GM21786 (cell line): ENCODE data around the gene CTDNEP1.
A peak's percentile ranks its signal among the peaks of the same experiment; 100 is the strongest.

Experiments used
- ATAC-seq: cut with Tn5 transposase; IDR thresholded peaks from one replicate; pipeline ENCODE4 v1.9.1; 2021; ENCODE audit not compliant: unreplicated experiment

Gene CTDNEP1

GRCh38 chr17:7280519-7281073, 29.1 kb upstream of the CTDNEP1 start:
- peak; percentile 61 for ATAC-seq

- ATAC-seq, result no peak
Measured at GRCh38 chr17:7279448-7279847, 27.9 kb upstream of the CTDNEP1 start.

- ATAC-seq, result no peak
Measured at GRCh38 chr17:7266784-7267183, 15.2 kb upstream of the CTDNEP1 start.

GRCh38 chr17:7263801-7264078, 12.2 kb upstream of the CTDNEP1 start:
- no peak for ATAC-seq

DNA sequence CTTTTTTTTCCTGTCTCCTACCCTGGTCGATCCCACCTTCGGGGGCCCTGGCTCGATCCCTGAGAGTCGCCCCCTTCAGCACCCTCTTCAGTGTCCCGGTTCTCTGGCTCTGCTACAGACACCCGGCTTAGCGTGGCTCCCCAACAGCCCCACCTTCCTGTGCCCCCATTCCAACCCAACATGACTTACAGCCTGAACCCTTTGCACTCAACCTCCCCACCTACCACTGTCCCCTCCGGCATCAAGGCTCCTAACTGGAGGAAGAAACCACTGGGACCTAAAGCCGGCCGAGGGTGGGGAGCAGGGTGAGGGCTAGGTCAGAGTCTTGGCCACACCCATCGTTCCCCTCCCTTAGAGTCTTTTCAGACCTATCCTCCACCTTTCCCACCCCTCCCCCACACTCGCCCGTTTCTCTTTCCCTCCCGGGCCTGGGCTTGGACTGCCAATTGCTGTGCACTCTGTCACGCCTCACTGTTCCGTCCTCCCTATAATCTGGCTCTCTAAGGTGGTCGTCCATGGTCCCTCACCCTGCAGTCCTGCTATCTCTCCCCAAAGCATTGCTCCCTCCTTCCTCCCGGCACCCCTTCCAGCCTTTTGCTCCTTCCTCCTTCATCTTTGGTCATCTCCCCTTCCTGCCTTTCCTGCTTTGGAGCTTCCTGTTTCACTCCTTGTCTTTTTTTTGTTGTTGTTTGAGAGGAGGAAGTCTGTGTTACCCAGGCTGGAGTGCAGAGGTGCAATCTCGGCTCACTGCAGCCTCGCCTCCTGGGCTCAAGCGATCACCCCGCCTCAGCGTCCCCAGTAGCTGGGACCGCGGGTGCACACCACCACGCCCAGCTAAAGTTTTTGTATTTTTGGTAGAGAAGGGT, 11.6 kb upstream of the CTDNEP1 start:
- ATAC-seq, result no peak

- ATAC-seq, result no peak
Measured at GRCh38 chr17:7262192-7262934, 10.8 kb upstream of the CTDNEP1 start, which contains the start of gene CLDN7. Gene CLDN7 (minus strand): TSS chr17:7262478. CDS start chr17:7262043, 435 bp downstream.

GRCh38 chr17:7261379-7262191, 10.1 kb upstream of the CTDNEP1 start:
- ATAC-seq, result no peak

- ATAC-seq, result no peak
Measured at GRCh38 chr17:7260651-7261378, 9.3 kb upstream of the CTDNEP1 start.

DNA sequence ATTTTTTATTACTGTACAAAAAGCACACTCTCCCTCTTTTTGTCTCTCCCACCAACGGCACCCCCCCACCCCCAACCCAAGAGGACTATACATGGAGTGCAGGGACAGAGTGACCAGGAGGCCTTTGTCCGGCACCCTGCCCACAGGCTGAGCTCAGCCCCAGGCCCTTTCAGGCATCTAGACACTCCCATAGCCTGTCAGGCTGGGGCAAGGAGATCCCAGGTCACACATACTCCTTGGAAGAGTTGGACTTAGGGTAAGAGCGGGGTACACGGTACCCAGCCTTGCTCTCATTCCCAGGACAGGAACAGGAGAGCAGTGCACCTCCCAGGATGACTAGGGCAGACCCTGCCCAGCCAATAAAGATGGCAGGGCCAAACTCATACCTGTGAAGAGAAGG, 8.6 kb upstream of the CTDNEP1 start:
- no peak for ATAC-seq

- no peak for ATAC-seq
Measured at GRCh38 chr17:7259555-7259889, 8.0 kb upstream of the CTDNEP1 start.

DNA sequence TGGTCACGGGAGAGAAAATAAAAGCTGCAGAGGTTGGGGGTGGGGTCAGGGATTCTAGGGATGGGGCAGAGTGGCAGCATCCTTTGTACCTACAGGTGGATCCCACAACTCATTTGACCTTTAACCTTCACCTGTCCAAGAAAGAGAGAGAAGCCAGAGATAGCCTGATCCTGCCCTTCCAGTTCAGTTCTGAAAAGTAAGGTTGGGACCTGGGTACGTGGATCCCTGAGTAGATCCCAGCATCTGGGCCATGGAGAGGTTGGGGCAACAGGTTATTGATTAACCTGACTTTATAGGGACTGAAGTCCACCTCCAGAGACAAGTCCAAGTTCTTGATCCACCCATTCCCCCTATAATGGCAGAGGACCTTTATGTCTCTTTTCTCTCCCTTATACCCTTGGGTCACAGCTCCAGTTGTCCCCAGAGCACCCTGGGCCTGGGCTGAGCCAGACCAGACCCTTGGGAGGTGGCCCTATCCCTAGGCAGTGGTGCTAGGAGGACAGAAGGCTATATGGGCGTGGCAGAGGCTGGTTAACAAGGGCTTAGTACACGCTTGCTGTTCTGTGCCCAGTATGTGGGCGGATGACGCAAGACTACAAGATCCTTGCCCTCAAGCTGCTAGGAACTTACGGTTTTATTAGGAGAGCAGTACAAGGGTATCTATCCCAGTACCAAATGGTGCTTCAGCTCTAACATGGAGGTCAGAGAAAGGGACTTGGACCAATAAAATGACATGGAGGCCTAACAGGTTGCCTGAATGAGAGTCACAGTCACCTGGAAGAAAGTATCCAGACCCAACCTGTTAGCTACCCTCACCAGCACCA, 7.4 kb upstream of the CTDNEP1 start:
- no peak for ATAC-seq

- no peak for ATAC-seq
Measured at GRCh38 chr17:7256766-7257456, 5.4 kb upstream of the CTDNEP1 start.

- no peak for ATAC-seq
Measured at GRCh38 chr17:7254511-7254910, 3.0 kb upstream of the CTDNEP1 start.

GRCh38 chr17:7253082-7253481, 1.5 kb upstream of the CTDNEP1 start:
- ATAC-seq, result no peak

DNA sequence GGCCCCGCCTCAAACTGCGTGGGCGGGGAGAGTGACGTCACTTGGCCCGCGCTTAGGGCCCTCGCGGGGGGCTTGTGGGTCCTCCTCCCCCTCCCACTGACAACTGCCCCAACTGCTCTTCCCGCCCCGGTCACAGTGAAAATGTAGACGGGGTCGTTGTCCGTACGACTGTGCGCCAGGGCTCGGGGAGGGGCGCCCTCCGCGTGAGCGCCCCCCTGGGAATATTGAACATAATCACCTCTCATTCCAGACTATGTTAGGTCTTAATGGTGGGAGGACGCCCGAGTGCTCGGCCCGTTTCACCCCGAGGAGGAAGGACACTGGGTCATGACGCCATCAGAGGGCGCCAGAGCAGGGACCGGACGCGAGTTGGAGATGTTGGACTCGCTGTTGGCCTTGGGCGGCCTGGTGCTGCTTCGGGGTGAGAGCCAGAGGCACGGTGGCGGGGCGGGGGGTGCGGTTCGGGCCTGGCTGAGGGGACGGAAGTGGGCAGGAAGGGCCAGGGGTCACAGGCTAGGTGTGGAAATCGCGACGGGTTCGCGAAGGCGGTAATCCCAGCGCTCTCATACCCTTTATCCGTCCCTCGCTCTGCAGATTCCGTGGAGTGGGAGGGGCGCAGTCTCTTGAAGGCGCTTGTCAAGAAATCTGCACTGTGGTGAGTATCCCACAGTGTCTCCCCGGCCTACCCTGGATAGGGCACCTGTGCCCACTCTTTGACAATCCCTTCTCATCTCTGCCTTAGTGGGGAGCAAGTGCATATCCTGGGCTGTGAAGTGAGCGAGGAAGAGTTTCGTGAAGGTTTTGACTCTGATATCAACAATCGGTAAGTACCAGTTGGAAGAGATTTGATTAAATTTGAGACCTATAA, 876 bp upstream of the CTDNEP1 start, which contains the start of gene ELP5:
Gene ELP5 (plus strand): TSS at position 40 of the 868 bp plus-strand sequence. CDS start 336 bp downstream, at position 376.
- ATAC-seq, result peak; percentile 45

DNA sequence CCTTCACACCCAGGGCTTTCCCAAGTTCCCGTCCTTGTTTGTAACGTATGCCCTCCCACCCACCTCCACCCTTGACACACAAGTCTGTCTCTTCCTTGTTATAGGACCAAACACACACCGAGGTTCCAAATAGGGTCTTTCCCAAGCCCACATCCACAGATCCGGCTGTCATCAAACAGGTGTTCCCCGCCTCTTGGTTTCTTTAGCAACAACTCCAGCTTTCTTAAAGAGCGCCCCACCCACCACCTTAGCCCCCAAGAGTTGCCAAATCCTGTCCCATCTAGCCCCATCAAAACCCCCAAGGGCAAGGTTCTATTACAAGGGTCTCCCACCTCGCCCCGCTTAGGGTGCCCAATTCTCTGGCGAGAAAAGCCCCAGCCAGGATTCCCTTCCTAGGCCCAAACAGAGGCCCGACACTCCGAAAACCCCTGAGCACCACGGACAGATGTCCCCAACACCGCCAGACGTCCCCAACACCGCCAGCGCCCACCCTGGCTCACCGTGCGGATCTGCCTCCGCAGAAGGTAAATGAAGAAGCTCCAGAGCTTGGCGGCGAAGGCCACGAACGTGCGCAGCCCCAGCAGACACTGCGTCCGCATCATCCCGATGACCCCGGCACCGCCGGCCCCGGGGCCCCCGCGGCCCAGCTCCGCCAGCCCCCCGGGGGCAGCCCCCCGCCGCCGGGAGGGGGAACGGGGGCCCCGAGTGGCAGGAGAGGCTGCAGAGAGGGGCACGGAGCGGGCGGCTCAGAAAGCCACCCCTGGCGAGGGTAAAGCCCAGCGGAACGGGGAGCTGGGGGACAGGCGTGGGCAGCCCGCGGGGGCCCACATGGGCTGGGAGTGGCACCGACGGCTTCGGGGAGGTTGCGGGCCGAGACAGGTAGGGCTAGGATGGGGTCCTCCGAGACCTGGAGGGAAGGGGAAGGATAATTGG, 573 bp downstream of the CTDNEP1 start:
- no peak for ATAC-seq

DNA sequence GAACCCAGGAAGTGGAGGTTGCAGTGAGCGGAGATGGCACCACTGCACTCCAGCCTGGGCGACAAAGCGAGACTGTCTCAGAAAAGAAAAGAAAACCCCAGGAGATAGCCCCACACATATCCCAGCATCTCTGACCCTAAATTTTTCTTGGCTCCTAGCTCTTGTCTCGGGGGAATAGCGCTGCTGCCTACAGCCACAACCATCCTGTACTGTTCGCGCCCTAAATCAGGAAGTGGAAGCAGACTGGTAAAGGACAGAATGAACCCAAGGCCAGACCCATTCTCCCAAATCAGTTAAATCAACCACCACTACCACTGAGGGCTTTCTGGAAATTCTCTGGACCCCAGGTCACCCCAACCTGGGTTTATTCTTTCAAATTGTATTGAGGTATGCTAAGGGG, 1.7 kb downstream of the CTDNEP1 start:
- no peak for ATAC-seq
